ENCODE results near the gene SMIM32.

SMIM32 gene

GRCh38 chr5:136207631-136208030 is 14.7 kb upstream of the SMIM32 start:
- no peak for DNase-seq (ENCODE audit: low read depth)

GRCh38 chr5:136206361-136206760 is 13.4 kb upstream of the SMIM32 start:
- DNase-seq (ENCODE audit: low read depth), result no peak

GRCh38 chr5:136205941-136206340 is 13.0 kb upstream of the SMIM32 start:
- no peak for DNase-seq (ENCODE audit: low read depth)

- no peak for DNase-seq (ENCODE audit: low read depth)
Measured at GRCh38 chr5:136205061-136205702, 12.2 kb upstream of the SMIM32 start.

GRCh38 chr5:136203303-136203922 is 10.5 kb upstream of the SMIM32 start:
- no peak for DNase-seq (ENCODE audit: low read depth)

- no peak for DNase-seq (ENCODE audit: low read depth)
Measured at GRCh38 chr5:136202469-136203205, 9.7 kb upstream of the SMIM32 start.

GRCh38 chr5:136201870-136202269 is 8.9 kb upstream of the SMIM32 start:
- no peak for DNase-seq (ENCODE audit: low read depth)

GRCh38 chr5:136200761-136201160 is 7.8 kb upstream of the SMIM32 start:
- DNase-seq (ENCODE audit: low read depth), result no peak

GRCh38 chr5:136200130-136200529 is 7.2 kb upstream of the SMIM32 start:
- DNase-seq (ENCODE audit: low read depth), result no peak

- DNase-seq (ENCODE audit: low read depth), result no peak
Measured at GRCh38 chr5:136199408-136199807, 6.4 kb upstream of the SMIM32 start.

- DNase-seq (ENCODE audit: low read depth), result no peak
Measured at GRCh38 chr5:136198453-136198852, 5.5 kb upstream of the SMIM32 start.

- no peak for DNase-seq (ENCODE audit: low read depth)
Measured at GRCh38 chr5:136197462-136198142, 4.6 kb upstream of the SMIM32 start.

- no peak for DNase-seq (ENCODE audit: low read depth)
Measured at GRCh38 chr5:136195971-136196820, 3.2 kb upstream of the SMIM32 start.

GRCh38 chr5:136194576-136194975 is 1.6 kb upstream of the SMIM32 start:
- DNase-seq (ENCODE audit: low read depth), result no peak

- no peak for DNase-seq (ENCODE audit: low read depth)
Measured at GRCh38 chr5:136193322-136193935, 467 bp upstream of the SMIM32 start.

- no peak for DNase-seq (ENCODE audit: low read depth)
Measured at GRCh38 chr5:136192015-136192525, 892 bp downstream of the SMIM32 start.

GRCh38 chr5:136191304-136192014 is 1.5 kb downstream of the SMIM32 start:
- DNase-seq (ENCODE audit: low read depth), result no peak

GRCh38 chr5:136190904-136191303 is 2.1 kb downstream of the SMIM32 start:
- no peak for DNase-seq (ENCODE audit: low read depth)

GRCh38 chr5:136190091-136190720 is 2.8 kb downstream of the SMIM32 start:
- no peak for DNase-seq (ENCODE audit: low read depth)

- DNase-seq (ENCODE audit: low read depth), result no peak
Measured at GRCh38 chr5:136188859-136189258, 4.1 kb downstream of the SMIM32 start.
